ENCODE data around the gene KAZN.
"Not testable (repeated sequence)": the region's sequence is repeated elsewhere in the genome, so short reads cannot be mapped to it uniquely, and the experiment has no call there.

KAZN gene

DNA sequence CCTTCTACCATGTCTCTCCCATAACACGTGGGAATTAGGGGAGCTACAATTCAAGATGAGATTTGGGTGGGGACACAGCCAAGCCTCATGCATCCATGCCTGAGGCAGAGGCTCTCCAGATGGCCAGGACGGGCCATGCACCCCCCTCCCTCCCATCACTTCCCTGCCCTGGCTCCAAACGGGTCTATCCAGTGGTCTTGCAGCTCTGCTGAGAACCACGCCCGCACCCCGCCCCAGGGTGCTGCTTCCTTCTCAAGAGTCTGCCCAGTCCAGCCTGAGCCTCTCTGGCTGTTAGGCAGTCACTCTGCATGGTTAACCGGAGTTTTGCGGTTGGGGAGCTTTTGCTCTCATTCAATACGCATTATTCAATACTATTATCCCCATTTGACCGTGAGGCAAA lies 423.6 kb downstream of the KAZN start:
- no peak for DNase-seq

DNA sequence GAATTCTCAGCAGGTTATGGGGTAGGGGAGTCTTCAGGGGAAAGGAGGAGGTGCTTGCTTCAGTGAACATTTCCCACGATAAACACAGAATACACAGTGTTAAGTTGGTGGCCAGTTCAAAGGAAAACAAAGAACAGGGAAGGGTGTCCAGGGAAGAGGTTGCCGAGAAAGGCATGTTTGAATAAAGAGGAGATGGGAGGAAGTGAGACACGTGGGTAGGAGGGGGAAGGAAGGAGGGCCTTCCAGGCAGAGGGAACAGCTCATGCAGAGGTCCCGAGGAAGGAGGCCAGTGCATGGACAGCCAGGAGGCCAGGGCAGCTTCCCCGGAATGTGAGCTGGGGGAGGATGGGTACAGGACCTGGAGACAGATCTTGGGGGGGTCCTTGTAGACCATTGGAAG lies 424.7 kb downstream of the KAZN start:
- no peak for DNase-seq

DNA sequence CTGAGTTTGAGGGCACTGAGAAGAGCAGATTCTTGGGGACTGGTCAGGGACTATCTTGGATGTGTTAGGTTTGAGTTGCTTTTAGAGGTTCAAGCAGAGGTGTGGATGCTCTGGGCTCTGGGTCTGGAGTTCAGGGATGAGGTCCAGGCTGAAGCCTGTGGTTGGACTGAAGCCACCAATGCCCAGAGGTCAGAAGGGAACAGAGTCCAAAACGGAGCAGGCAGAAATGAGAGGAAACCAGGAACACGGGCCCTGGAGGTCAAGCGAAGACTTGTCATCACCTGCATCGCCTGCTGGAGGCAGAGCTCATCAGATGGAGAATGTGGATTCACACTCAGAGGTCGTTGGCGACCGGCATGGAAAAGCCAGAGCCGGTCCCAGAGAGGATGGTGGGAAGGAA lies 425.5 kb downstream of the KAZN start:
- DNase-seq: no peak

DNA sequence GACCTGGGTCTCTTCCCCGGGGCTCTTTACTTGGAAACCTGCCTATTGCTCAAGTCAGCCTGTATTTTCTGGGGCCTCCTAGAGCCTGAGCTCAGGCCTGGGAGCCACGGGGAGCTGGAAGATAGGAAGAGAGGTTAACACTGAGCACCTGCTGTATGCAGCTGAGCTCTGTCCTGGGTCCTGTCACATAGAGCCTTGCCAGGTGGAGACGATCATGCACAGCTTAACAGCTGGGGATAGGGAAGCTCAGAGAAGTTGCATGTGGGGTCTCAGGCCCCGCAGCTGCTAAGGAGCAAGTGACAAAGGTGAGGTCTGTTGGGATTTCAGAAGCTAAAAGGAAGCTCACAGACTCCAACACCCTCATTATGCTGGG lies 427.6 kb downstream of the KAZN start:
- DNase-seq: no peak

DNA sequence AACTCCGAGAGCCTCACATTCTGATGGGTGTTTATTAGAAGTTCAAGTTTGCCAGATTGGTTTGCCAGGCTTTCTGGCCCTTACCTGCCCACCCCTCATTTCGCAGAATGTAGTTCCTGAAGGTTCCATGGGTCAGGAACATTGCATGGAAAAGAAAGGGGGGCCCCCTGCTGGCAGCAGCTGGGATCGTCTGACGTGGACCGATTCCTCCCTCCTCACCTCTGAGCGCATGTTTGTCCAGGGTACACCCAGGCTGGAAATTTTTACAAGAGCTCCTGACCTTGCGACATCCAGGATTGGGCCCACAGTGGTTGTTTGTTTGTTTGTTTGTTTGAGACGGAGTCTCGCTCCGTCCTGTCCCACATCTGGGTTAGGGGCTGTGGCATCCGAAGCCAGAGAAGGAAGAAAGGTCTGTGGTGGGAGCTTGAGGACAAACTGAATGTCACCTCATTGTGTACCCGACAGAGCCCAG lies 429.1 kb downstream of the KAZN start:
- DNase-seq: no peak

DNA sequence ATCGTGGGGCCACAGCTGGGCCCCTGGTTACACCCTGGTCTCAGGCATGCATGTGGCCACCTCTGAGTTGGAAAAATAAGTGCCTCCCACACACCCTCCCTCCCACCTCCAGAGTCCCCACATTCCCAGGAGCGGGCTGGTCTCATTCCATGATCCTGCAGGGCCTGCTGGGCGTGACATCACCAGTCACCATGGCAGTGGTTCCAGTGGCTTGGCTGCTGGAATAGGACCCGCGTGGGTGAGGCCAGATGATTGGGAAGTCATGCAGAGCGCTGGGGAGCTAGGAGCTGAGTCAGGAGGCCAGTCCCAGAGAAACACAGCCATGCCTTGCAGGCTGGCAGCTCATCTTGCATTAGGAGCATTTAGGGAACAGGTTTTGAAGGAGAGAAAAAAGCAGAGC lies 429.6 kb downstream of the KAZN start:
- DNase-seq: no peak

DNA sequence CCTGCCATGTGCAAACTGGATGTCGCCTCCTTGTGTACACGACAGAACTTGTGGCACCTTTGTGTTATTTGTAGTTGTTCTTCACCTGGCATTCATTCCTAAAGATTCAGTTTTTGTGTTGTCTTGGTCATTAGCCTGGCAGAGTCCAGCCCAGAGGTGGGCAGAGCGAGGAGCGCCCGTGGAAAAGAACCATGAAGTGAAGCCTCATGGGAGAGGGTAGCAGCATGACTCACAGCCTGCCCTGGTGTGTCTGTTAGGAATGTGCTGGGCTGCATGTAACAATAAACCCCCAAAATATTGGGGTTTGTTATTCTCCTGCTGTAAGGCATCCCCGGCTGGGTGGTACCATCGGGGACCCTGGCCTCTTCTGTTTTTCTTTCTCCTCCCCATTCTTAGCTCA lies 430.1 kb downstream of the KAZN start:
- DNase-seq: no peak

DNA sequence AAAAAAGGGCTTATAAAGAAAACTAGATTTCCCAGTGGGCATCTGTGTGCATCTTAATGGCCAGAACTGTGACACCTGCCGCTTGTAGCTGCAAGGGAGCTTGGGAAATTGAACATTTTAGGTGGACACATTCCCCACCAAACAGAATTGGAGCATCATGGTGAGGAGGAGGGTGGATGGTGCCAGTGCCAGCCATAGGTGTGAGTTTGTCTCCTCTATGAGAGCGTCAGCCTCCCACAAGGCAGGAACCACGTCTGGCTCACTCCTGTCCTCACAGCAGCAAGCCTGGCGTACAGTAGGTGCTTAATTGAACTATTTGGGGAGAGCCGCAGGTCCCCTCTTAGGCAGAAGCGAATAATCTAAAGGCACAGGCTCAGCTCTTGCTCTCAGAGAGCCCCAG lies 430.6 kb downstream of the KAZN start:
- DNase-seq: no peak

DNA sequence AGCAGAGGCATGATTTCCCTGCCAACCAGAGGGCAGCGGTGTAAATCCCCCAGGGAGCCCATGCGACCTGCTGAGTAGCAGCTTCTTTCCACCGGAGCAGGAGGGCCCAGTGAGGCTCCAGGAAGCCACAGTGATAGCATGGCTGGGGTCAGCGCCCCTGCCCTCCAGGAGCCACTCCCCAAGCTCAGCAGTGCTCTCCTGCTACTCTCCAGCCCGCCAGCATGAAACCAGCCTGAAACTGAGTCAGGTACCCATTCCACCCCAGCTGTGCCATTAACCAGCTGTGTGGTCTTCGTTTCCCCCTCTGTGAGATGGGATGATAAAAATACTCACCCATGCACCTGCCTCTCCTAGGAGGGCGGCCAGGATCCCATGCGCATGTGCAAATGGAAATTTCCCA lies 431.3 kb downstream of the KAZN start:
- no peak for DNase-seq

DNA sequence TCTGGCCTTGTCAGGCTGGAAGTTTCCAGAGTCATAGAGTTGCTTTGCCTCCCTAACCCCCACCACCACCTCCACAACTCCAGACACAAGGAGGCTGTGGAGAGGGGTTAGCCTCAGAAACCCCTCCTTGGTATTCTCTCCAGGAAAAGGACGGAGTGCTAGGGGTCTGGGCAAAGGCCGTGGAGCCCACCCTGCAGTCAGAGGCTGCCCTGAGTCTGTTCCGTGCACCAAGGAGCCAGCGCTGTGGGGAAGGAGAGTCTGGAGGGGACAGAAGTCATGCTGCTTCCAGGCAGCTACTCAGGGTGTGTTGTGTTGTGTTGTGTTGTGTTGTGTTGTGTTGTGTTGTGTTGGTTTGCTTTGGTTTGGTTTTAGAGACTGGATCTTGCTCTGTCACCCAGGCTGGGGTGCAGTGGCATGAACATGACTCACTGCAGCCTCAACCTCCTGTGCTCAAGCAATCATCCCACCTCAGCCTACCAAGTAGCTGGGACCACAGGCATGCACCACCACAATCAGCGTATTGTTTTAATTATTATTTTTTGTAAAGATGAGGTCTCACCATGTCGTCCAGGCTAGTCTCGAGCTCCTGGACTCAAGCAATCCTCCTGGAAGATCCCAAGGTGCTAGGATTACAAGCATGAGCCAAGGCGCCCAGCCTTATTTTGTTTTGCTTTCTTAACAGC lies 432.9 kb downstream of the KAZN start:
- no peak for DNase-seq

DNA sequence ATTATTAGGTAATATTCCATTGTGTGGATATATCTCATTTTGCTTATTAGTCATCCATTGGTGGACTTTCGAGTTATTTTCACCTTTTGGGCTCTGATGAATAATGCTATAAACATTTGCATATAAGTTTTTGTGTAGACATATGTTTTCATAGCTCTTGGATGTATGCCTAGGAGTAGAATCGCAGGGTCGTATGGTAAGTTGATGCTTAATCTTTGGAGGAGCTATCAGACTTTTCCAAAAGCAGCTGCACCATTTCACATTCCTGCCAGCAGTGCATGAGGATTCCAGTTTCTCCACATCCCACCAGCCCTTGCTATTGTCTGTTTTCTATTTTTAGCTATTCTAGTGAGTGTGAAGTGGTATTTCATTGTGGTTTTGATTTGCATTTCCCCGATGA lies 434.8 kb downstream of the KAZN start:
- no peak for DNase-seq

DNA sequence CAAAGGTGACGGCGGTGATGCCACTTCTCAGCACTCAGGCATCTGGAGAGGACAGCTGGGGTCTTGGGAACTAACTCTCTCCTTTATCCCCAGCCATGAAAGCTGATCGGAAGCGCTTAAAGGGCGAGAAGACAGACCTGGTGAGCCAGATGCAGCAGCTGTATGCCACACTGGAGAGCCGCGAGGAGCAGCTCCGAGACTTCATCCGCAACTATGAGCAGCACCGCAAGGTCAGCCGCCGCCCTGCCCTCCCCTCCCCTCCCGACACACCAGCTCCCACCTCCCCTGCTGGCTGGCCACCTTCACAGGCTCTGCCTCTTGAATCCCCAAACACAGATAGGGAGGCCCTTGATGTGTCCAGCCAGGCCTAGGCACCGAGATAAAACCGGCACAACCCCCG lies 436.2 kb downstream of the KAZN start:
- DNase-seq: no peak

DNA sequence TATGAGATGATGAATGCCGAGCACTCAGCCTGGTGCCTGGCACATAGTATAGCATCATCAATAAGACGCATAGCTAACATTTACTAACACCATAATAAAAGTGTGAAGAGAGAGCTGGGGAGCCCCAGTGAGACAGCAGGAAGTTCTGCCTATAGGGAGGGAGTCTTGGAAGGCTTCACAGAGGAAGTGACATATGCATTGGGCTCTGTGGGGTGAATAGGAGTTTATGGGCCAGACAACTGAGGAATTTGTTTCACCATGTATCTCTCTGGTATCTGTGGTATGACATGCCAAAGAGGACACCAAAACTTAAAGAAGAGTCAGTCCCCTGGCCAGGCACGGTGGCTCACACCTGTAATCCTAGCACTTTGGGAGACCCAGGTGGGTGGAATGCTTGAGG lies 436.8 kb downstream of the KAZN start:
- DNase-seq: no peak

DNA sequence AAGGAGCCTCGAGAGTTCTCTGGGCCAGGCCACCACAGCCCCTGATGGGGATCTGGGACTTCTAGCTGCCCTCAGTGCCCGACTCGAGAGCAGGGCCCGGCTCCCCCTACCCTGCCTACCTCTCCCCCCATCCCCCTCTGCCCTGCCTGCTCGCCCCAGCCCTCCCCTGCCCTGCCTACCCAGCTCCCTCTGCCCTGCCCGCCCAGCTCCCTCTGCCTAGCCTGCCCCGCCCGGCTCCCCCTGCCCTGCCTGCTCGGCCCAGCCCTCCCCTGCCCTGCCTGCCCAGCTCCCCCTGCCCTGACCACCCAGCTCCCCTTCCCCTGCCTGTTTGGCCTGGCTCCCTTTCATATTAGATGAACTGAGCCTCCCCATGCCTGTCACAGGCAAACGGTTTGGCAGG lies 437.6 kb downstream of the KAZN start:
- DNase-seq: no peak

DNA sequence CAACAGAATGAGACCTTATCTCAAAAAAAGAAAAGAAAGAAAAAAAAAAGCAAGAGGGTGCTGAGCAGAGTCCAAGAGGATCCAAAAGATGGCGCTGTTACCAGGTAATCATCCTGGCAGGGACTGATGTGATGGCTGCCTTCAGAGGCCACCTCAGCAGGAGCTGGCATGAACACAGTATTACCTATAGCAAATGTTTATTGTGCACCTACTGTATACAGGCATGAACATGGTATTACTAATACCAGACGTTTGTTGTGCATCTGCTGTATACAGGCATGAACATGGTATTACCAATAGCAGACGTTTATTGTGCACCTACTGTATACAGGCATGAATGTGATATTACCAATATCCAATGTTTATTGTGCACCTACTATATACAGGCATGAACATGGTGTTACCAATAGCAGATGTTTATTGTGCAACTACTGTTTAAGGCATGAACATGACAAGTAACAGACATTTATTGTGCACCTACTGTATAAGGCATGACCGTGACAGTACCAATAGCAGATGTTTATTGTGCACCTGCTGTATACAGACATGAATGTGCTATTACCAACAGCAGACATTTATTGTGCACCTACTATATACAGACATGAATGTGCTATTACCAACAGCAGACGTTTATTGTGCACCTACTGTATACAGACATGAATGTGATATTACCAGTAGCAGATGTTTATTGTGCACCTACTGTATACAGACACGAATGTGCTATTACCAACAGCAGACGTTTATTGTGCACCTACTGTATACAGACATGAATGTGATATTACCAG lies 439.9 kb downstream of the KAZN start:
- DNase-seq: no peak

DNA sequence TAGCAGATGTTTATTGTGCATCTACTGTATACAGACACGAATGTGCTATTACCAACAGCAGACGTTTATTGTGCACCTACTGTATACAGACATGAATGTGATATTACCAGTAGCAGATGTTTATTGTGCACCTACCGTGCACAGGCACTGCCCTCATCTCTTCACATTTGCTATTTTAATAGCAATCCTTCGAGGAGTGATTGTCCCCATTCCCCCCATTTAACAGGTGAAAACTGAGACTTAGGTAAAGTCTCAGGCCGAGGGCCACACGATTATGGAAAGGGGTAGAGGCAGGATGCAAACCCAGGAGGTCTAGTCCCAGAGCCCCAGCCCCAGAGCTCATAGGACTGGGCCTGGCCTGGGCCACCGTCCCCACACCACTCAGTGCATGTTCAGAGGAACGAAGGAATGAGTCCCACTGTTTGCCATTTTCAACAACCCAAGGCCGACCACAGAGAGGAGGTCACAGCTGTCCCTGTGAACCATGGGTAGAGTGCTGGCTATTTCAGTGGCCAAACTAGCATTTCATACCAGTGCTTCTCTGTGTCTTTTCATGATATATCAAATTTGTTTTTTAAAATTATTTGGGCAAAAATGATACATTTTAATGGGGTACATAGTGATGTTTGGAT lies 440.6 kb downstream of the KAZN start:
- DNase-seq: no peak

DNA sequence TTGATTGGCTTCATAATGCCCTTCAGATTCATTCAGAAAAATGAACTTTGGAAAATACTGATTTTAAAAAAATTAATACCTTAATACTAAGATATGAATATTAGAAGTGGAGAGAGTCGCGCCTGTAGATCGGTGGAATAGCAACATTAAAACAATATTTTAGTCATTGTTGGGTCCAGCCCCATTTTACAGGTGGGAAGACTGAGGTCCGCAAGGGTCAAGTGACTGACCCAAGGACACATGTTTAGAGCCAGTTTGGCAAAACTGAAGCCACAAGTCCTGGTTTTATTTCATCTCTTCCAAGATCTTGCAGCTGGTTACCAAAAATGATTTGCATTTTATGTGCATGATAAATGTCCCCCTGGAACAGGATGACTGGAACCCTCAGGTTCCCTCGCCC lies 441.4 kb downstream of the KAZN start:
- DNase-seq: no peak

DNA sequence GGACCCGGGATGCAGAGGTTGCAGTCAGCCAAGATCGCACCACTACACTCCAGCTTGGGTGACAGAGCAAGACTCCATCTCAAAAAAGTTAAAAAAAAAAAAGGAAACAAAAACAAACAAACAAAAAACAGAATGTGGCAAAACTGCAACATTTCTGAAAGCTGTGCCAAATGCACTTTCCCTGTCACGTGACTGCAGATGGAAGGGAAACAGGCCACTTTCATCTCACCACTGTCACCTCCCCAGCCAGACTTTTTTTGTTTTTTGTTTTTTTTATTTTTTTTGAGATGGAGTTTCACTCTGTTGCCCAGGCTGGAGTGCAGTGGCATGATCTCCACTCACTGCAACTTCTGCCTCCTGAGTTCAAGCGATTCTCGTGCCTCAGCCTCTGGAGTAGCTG lies 442.2 kb downstream of the KAZN start:
- DNase-seq: not testable (repeated sequence)

DNA sequence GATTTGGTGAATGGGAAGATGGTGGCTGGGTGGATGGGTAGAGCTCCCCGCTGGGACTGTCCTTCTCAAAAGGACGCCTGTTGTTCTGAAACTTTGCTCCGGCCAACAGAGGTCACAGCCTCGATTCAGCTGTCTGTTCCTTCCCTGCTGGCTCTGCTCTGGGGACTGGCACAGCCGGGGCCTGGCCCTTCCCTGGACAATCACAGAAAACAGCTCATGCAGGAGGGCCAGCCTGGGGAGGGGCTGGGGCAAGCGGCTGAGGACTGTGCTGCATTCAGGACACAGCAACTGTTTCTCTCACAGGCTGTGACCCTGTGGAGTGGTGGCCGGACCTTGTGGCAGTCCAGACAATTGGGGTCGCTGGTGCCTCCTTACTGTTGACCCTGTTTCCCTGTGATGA lies 444.4 kb downstream of the KAZN start:
- DNase-seq: no peak

DNA sequence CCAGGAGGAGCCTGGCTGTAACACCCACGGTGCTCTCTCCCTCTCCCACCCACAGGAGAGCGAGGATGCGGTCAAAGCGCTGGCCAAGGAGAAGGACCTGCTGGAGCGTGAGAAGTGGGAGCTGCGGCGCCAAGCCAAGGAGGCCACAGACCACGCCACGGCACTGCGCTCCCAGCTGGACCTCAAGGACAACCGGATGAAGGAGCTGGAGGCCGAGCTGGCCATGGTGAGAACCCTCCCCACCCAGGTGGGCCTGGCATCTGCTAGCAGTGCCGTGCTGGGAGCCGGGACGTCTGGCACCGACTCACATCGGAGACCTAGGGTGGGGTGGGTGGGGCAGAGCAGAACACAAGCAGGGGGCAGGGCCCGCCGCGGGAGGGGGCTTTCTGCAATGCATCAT lies 445.4 kb downstream of the KAZN start:
- no peak for DNase-seq

DNA sequence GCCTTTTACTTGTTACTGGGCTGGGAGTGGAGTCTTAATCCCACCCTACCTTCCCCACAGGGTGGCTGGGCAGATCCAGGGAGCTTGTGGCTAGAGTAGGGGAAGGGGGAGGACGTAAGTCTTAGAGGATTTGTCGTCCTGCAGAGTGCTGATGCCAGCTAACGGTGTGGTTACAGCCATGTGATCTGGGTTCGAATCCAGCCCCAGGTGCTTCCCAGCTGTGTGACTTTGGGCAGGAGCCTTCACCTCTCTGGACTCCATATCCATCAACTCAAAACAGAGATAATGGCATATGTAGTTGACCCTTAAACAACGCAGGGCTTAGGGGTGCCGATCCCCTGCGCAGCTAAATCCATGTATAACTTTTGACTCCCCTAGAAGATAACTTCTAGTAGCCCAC lies 446.6 kb downstream of the KAZN start:
- no peak for DNase-seq

DNA sequence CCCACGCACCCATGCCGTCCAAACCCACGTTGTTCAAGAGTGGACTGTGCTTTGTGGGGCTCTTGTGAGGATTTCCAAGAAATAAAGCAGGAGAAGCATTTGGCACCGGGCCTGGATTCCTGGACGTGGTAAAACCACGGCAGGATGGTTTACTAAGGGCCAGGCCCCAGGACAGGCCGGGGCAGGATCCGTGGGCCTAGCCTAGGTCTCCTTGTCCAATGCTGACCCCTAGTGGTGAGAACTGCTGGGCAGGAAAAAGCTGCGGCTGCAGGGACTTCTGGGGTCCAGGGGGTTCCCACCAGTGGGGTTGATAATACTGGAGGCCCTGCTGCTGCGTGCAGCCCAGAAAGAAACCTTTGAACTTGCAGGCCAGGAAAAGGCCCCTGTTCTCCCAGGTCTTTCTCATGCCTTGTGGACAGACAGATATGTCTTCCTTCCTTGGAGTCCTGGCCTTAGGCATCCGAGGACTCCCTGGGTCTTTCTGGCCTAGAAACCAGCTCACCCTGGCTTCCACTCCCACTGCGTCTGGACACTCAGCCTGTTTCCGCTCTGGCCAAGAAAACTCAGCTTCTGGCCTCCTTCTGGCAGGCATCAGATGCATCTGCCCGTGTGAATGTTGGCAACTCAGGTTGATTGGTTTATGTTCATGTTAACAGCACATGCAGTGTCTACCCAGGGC lies 448.1 kb downstream of the KAZN start:
- DNase-seq: peak; percentile 26 to 39

DNA sequence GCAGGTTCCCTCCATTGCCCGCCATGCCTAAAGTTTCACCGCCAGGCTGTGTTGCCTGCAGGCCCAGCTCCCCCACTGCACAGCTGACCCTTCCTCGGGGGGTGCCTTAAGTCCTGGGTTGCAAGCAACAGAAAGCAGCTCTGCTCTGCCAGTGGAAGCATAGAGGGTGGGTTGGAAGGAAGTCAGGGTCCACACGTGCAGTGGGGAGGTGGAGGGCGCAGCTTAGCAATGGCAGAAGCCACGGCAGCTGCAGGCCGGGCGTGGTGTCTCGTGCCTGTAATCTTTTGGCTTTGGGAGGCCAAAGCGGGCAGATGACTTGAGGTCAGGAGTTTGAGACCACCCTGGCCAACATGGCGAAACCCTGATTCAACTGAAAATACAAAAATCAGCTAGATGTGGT lies 448.8 kb downstream of the KAZN start:
- DNase-seq: no peak

Measured in Kasumi-1 (cell line).